ENCODE results near the gene NUDT22. TPM values are rescaled to one million over a fixed set of nuclear protein-coding genes. Genes with fewer than 3 reads are reported as not detected.

The NUDT22 gene
- total and polyA plus RNA-seq, 2 experiments from 2014 or later = 33.9 to 67.0 TPM

- Mint-ChIP-seq H3K27ac (no peak overlapping the region), H3K9me3 (no peaks in the 10 kb centered on the region; the same call in 2 of the 3 replicates), H3K4me1 (peaks cover 17% of the 10 kb centered on the region), H3K36me3 (ENCODE audit: low read depth) (peaks cover 72% of the 10 kb centered on the region), H3K27me3 (ENCODE audit: insufficient read depth, low read depth, poor library complexity) (peaks cover 10% of the 10 kb centered on the region), H3K4me3 (no peak overlapping the region)
- 0 out of 2 replicates have a peak overlapping the region, but pooled peaks have one; percentile 32 for H3K27ac ChIP-seq (ENCODE audit: low read depth)
- 0 out of 2 replicates have a peak, but pooled peaks cover 8% of the 10 kb centered on the region for H3K4me1 ChIP-seq (ENCODE audit: insufficient read depth)
- H3F3A ChIP-seq (replicated peaks; ENCODE audit: low read depth) = peaks cover 12% of the 10 kb centered on the region; the same call in 1 of the 2 replicates
- peaks cover 6% of the 10 kb centered on the region for H3K36me3 ChIP-seq (ENCODE audit: insufficient read depth)
- no peak for ATAC-seq
- H3K27me3 ChIP-seq (ENCODE audit: insufficient read depth) = no peaks in the 10 kb centered on the region
- no peak overlapping the region for H3K4me2 ChIP-seq
- no peak overlapping the region for H2AFZ ChIP-seq
- no peak overlapping the region for H3K4me3 ChIP-seq
- DNase-seq (ENCODE audit: low spot score) = no peak
- no peak for TF ChIP-seq STAT1 (IDR thresholded peaks at IDR 0.05; ENCODE audit: unreplicated experiment)
- no peak for TF ChIP-seq ZNF331 (CRISPR knock-in tag; IDR thresholded peaks at IDR 0.05; ENCODE audit: low read depth)
- TF ChIP-seq NANOG (IDR thresholded peaks at IDR 0.05; ENCODE audit: borderline replicate concordance) = no peak
- no peak for TF ChIP-seq JUNB (IDR thresholded peaks at IDR 0.05; ENCODE audit: unreplicated experiment)
- TF ChIP-seq EZH2 (IDR thresholded peaks at IDR 0.05; ENCODE audit: low read depth, unreplicated experiment) = no peak
- no peak for TF ChIP-seq CTCF (conservative IDR thresholded peaks at IDR 0.05; ENCODE audit: low read depth in 2 of 2)
- TF ChIP-seq, protein P1, sequence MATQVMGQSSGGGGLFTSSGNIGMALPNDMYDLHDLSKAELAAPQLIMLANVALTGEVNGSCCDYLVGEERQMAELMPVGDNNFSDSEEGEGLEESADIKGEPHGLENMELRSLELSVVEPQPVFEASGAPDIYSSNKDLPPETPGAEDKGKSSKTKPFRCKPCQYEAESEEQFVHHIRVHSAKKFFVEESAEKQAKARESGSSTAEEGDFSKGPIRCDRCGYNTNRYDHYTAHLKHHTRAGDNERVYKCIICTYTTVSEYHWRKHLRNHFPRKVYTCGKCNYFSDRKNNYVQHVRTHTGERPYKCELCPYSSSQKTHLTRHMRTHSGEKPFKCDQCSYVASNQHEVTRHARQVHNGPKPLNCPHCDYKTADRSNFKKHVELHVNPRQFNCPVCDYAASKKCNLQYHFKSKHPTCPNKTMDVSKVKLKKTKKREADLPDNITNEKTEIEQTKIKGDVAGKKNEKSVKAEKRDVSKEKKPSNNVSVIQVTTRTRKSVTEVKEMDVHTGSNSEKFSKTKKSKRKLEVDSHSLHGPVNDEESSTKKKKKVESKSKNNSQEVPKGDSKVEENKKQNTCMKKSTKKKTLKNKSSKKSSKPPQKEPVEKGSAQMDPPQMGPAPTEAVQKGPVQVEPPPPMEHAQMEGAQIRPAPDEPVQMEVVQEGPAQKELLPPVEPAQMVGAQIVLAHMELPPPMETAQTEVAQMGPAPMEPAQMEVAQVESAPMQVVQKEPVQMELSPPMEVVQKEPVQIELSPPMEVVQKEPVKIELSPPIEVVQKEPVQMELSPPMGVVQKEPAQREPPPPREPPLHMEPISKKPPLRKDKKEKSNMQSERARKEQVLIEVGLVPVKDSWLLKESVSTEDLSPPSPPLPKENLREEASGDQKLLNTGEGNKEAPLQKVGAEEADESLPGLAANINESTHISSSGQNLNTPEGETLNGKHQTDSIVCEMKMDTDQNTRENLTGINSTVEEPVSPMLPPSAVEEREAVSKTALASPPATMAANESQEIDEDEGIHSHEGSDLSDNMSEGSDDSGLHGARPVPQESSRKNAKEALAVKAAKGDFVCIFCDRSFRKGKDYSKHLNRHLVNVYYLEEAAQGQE (IDR thresholded peaks at IDR 0.05; ENCODE audit: unreplicated experiment) = no peak
- 0 out of 2 replicates have a peak, but pooled peaks cover 4% of the 10 kb centered on the region for H4K20me1 ChIP-seq (replicated peaks; ENCODE audit: insufficient read depth)
- no peaks in the 10 kb centered on the region for H3K9me2 ChIP-seq (ENCODE audit: insufficient read depth)
- H3K79me2 ChIP-seq (replicated peaks; ENCODE audit: insufficient read depth) = no peaks in the 10 kb centered on the region
These were observed 37.9 kb downstream of the NUDT22 start for GRCh38 chr11:64263947-64264317.

DNA sequence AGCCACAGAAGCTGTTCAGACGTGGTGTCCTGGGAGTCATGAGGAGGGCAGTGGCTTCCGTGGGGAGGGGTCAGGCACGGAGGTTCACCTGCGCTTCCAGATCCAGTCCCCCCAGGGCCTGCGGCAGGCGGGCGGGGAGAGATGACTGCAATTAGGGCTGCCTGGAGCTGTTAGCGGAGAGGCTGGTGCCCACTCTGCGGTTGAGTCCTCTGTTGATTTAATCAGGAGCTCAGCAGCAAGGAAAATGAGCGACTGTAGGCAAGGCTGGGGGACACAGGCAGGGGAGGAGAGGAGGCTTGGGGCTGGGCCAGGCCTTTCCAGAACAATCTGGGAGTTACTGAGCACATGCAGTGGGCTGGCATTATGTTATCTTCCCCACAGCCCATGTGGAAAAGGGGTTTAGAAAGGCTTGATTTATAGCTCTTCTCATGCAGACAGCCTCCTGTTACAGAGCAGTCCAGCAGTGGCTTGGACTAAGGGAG is 38.3 kb downstream of the NUDT22 start:
- Histone ChIP-seq H3K4me2 (no peak overlapping the region), H3K79me2 (replicated peaks; ENCODE audit: insufficient read depth) (no peaks in the 10 kb centered on the region), H3K4me3 (no peak overlapping the region), H4K20me1 (replicated peaks; ENCODE audit: insufficient read depth) (0 out of 2 replicates have a peak, but pooled peaks cover 4% of the 10 kb centered on the region), H3K36me3 (ENCODE audit: insufficient read depth) (peaks cover 6% of the 10 kb centered on the region), H3K27me3 (ENCODE audit: insufficient read depth) (no peaks in the 10 kb centered on the region), H3K4me1 (ENCODE audit: insufficient read depth) (0 out of 2 replicates have a peak, but pooled peaks cover 8% of the 10 kb centered on the region), H3K27ac (ENCODE audit: low read depth) (0 out of 2 replicates have a peak overlapping the region, but pooled peaks have one; percentile 32), H3K9me2 (ENCODE audit: insufficient read depth) (no peaks in the 10 kb centered on the region), H3F3A (replicated peaks; ENCODE audit: low read depth) (peaks cover 17% of the 10 kb centered on the region), H2AFZ (no peak overlapping the region)
- Mint-ChIP-seq H3K9me3 (no peaks in the 10 kb centered on the region; the same call in 2 of the 3 replicates), H3K4me3 (no peak overlapping the region; the same call in 2 of the 3 replicates), H3K27ac (no peak overlapping the region; the same call in 1 of the 2 replicates), H3K27me3 (ENCODE audit: insufficient read depth, low read depth, poor library complexity) (peaks cover 12% of the 10 kb centered on the region), H3K36me3 (ENCODE audit: low read depth) (peaks cover 70% of the 10 kb centered on the region), H3K4me1 (peaks cover 19% of the 10 kb centered on the region)
- ATAC-seq (no peak), DNase-seq (ENCODE audit: low spot score) (no peak)
- no peak for TF ChIP-seq EZH2phosphoT487 (IDR thresholded peaks at IDR 0.05; ENCODE audit: unreplicated experiment)

All from GM23338 (cell line).